Progenitor cell of endocrine pancreas (in vitro differentiated cells): ENCODE measurements around the gene OIP5. TPM values are rescaled to one million over a fixed set of nuclear protein-coding genes. Genes with fewer than 3 reads are reported as not detected.
A peak's percentile ranks its signal among the peaks of the same experiment; 100 is the strongest.
"Not testable (repeated sequence)": the region's sequence is repeated elsewhere in the genome, so short reads cannot be mapped to it uniquely, and the experiment has no call there.

ENCODE experiments used
- DNase-seq: peaks from one replicate; pipeline ENCODE4 v3.0.0; 2021; ENCODE audit warnings: low spot score; ENCODE audit not compliant: unreplicated experiment
- H3K27ac Mint-ChIP-seq: 2 replicates; pipeline ENCODE4 v1.8.0; 2021; ENCODE audit warnings: mild to moderate bottlenecking, moderate library complexity, mixed read lengths
- H3K27me3 Mint-ChIP-seq: 2 replicates; pipeline ENCODE4 v1.8.0; 2021; ENCODE audit warnings: mixed read lengths
- H3K36me3 Mint-ChIP-seq: 2 replicates; pipeline ENCODE4 v1.8.0; 2022; ENCODE audit warnings: mixed read lengths; ENCODE audit not compliant: insufficient read depth
- H3K4me1 Mint-ChIP-seq: 2 replicates; pipeline ENCODE4 v1.8.0; 2021; ENCODE audit warnings: low read depth, mixed read lengths
- H3K4me3 Mint-ChIP-seq: 2 replicates; pipeline ENCODE4 v1.8.0; 2021; ENCODE audit warnings: low read depth, mild to moderate bottlenecking, moderate library complexity, mixed read lengths
- H3K9me3 Mint-ChIP-seq: 2 replicates; pipeline ENCODE4 v1.8.0; 2021; ENCODE audit warnings: low read depth, mixed read lengths
- total RNA-seq: library from RNA; stranded (reverse); gene quantifications from 2 replicates; pipeline ENCODE4 v1.2.1, GENCODE V29; 2021
- TF ChIP-seq, protein P1 (sequence below): fragments of 200-600 bp; sonication (generic); IDR thresholded peaks from one replicate; pipeline ENCODE4 v1.5.0; 2021; ENCODE audit warnings: antibody characterized with exemption, mild to moderate bottlenecking; ENCODE audit not compliant: unreplicated experiment

OIP5 gene
- total RNA-seq, 1 donor from 2014 or later: 9.5 TPM

GRCh38 chr15:41286665-41287333 lies 45.6 kb downstream of the OIP5 start:
- Mint-ChIP-seq H3K27me3 (no peaks in the 10 kb centered on the region), H3K9me3 (no peaks in the 10 kb centered on the region), H3K27ac (no peak overlapping the region), H3K36me3 (peaks cover 22% of the 10 kb centered on the region), H3K4me3 (no peak overlapping the region), H3K4me1 (peaks cover 17% of the 10 kb centered on the region)
- TF ChIP-seq, protein P1, sequence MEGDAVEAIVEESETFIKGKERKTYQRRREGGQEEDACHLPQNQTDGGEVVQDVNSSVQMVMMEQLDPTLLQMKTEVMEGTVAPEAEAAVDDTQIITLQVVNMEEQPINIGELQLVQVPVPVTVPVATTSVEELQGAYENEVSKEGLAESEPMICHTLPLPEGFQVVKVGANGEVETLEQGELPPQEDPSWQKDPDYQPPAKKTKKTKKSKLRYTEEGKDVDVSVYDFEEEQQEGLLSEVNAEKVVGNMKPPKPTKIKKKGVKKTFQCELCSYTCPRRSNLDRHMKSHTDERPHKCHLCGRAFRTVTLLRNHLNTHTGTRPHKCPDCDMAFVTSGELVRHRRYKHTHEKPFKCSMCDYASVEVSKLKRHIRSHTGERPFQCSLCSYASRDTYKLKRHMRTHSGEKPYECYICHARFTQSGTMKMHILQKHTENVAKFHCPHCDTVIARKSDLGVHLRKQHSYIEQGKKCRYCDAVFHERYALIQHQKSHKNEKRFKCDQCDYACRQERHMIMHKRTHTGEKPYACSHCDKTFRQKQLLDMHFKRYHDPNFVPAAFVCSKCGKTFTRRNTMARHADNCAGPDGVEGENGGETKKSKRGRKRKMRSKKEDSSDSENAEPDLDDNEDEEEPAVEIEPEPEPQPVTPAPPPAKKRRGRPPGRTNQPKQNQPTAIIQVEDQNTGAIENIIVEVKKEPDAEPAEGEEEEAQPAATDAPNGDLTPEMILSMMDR: no peak
- DNase-seq: no peak

DNA sequence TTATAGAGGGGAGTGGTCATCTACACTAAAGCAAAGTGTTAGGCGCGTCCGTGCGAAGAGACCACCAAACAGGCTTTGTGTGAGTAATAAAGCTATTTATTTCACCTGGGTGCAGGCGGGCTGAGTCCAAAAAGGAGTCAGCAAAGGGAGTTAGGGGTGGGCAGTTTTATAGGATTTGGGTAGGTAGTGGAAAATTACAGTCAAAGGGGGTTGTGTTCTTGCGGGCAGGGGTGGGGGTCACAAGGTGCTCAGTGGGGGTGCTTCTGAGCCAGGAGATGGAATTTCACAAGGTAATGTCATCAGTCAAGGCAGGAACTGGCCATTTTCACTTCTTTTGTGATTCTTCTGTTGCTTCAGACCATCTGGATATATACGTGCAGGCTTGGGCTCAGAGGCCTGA lies 47.1 kb downstream of the OIP5 start:
- Mint-ChIP-seq H3K36me3 (peaks cover 21% of the 10 kb centered on the region), H3K27me3 (no peaks in the 10 kb centered on the region), H3K4me3 (peak overlapping the region; percentile 99), H3K9me3 (no peaks in the 10 kb centered on the region), H3K27ac (peak overlapping the region; percentile 97), H3K4me1 (peaks cover 17% of the 10 kb centered on the region)
- no peak for DNase-seq
- TF ChIP-seq, protein P1: no peak

- DNase-seq: no peak
- no peaks in the 10 kb centered on the region for H3K27me3 Mint-ChIP-seq
- H3K27ac Mint-ChIP-seq: peak overlapping the region; percentile 97
- TF ChIP-seq, protein P1: no peak
- H3K9me3 Mint-ChIP-seq: no peaks in the 10 kb centered on the region
- peak overlapping the region; percentile 99 for H3K4me3 Mint-ChIP-seq
- peaks cover 25% of the 10 kb centered on the region for H3K36me3 Mint-ChIP-seq
- peaks cover 17% of the 10 kb centered on the region for H3K4me1 Mint-ChIP-seq
Observed at GRCh38 chr15:41284427-41285177, 47.8 kb downstream of the OIP5 start.

DNA sequence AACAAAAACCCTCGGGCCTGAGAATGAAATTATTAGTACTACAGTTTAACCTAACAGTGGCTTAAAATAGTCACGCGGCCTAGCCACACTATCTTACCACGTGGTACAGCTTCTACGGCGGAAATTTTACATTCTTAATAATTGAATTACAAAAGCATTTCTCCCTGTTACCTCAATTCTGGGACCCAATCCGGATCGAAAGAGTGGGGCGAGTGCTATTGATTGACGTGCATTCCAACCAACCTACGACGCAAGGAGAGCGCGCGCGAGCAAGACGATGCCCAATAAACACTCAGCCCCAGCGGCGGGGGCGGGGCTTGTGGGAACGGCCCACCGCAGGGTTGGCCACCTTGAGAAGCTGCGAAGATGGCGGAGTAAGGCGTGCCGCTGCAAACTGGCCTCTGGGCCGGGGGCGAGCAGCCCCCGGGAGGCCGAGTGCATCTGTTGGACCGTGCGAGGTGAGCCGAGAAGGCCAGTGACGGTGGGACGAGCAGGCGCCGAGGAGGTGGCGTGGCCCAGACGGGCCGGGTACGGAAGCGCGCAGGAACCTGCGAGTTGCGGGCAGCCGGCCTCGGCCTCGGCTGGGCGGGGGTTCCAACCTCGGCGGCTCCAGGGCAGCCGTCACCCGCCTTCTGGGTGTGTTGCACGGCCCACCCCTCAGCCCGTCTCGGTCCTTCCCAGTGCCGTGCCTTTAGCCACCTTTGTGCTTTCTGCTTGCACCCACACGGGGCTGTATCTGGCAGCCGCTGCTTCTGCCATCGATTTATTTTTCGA lies 48.6 kb downstream of the OIP5 start:
- Mint-ChIP-seq H3K9me3 (no peaks in the 10 kb centered on the region), H3K4me3 (peak overlapping the region; percentile 99), H3K4me1 (peaks cover 17% of the 10 kb centered on the region), H3K36me3 (peaks cover 28% of the 10 kb centered on the region), H3K27me3 (no peaks in the 10 kb centered on the region), H3K27ac (peak overlapping the region; percentile 97)
- TF ChIP-seq, protein P1: no peak
- peak; percentile 97 for DNase-seq

- H3K4me1 Mint-ChIP-seq: peaks cover 15% of the 10 kb centered on the region
- peak overlapping the region; percentile 99 for H3K4me3 Mint-ChIP-seq
- not testable (repeated sequence) for H3K27me3 Mint-ChIP-seq, H3K9me3 Mint-ChIP-seq, DNase-seq
- H3K27ac Mint-ChIP-seq: peak overlapping the region; percentile 95
- H3K36me3 Mint-ChIP-seq: peaks cover 29% of the 10 kb centered on the region
Observed at GRCh38 chr15:41282980-41283652, 49.3 kb downstream of the OIP5 start.

GRCh38 chr15:41282436-41282835 lies 50.0 kb downstream of the OIP5 start:
- peak overlapping the region; percentile 99 for H3K4me3 Mint-ChIP-seq
- peaks cover 28% of the 10 kb centered on the region for H3K36me3 Mint-ChIP-seq
- peaks cover 15% of the 10 kb centered on the region for H3K4me1 Mint-ChIP-seq

More at GRCh38 chr15:41282436-41282835, 50.0 kb downstream of the OIP5 start:
- H3K9me3 Mint-ChIP-seq, DNase-seq, H3K27me3 Mint-ChIP-seq: not testable (repeated sequence)
- H3K27ac Mint-ChIP-seq: peak overlapping the region; percentile 95
